NCI-H2107 treated with DMSO at 0.1 percent for 48 hours (cell line): ENCODE measurements around the gene ORC2.
"Not testable (repeated sequence)": the region's sequence is repeated elsewhere in the genome, so short reads cannot be mapped to it uniquely, and the experiment has no call there.

Source experiments
- DNase-seq: peaks from one replicate; lab custom pipeline; 2025; ENCODE audit not compliant: unreplicated experiment; lab: John Stamatoyannopoulos, UW

ORC2 gene

GRCh38 chr2:200963124-200963917, at the start of gene ORC2:
Gene ORC2 (minus strand): TSS chr2:200963660. CDS start chr2:200958123, 5,537 bp downstream.
- peak; percentile 81 for DNase-seq

- no peak for DNase-seq
Measured at GRCh38 chr2:201008296-201008829, 44.9 kb upstream of the ORC2 start.

GRCh38 chr2:201007584-201007998, 44.1 kb upstream of the ORC2 start:
- DNase-seq = no peak

DNA sequence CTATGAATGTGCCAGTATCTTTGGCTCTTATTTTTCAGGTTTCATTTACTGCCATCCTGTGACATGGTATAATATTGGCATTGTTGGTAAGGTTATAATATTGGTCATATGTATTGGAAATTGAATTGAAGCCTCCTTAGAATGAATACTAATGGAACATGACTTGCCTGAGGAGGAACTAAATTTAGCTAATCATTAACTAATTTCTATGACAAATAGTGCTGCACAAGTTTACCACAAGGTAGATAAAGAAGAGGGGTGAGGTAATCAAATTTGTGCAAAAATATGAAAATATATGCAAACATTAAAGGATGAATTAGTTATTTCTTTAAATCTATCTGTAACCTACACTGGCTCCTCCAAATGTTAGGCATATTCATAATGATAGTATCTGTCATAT, 43.2 kb upstream of the ORC2 start:
- no peak for DNase-seq

DNA sequence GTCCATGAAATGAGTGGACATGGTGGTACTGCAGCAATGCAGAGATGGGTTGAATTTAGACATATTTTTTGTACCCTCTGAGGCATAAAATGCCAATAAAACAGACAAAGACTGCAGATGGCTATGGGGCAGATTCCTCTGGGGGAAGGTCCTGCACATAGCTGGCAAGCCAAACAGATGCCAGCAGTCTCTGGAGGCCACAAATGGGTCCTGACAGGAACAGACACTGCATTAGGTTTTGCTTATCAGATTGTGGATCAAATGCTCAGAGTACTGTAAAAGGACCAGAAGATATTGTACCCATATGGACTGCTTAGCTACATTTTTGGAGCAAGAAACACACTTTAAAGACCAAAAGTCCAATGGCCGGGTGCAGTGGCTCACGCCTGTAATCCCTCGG, 40.9 kb upstream of the ORC2 start:
- no peak for DNase-seq

DNA sequence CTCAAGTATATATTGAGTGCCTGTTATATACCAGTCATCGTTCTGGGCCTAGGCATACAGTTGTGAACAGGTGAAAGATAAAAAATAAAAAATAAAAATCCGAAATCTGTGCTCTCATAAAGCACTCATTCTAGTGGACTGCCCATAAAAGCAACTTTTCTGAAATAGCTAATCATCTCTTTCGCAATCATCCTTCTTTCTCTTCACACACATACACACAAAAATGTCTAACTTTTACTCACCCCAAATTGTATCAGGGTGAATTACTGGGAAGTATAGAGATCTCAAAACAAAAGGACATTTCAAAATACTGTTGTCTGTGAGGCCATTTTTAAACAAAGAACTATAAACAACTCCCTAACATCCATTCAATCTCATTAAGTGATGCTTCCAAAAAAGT, 29.6 kb upstream of the ORC2 start:
- DNase-seq = no peak

GRCh38 chr2:200987137-200987536, 23.7 kb upstream of the ORC2 start:
- no peak for DNase-seq

- DNase-seq = no peak
Measured at GRCh38 chr2:200985799-200986198, 22.3 kb upstream of the ORC2 start.

DNA sequence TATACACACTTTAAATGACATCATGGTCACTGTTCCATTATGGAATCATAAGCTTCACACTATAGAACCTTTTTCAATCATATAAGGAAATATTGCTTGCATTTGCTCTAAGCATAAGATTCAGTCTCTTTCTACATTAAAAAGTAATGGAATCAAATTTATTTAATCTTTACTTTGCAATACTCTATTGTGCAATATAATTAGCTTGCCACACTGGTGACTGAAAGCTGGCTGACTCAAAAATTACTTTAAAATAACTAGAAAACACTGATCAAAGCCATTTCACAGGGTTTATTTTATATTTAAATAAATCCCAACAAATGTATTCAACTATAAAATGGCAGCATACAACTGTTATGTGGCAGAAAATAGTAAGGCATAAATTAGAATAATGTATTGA, 13.2 kb upstream of the ORC2 start:
- DNase-seq = no peak

GRCh38 chr2:200975672-200976071, 12.2 kb upstream of the ORC2 start:
- DNase-seq = no peak

DNA sequence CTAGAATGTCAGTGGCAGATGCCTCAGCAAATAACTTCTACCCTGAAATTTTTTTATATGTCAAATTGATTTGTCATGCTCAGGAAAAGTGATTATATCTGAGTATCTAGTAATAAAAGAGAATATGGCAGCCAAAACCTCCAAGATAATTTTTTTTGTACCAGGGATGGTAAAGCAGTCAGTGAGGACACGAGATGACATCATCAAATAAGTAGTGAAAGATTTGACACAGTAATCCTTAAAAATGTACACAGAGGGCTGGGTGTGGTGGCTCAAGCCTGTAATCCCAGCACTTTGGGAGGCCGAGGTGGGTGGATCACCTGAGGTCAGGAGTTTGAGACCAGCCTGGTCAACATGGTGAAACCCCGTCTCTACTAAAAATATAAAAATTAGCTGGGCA, 6.6 kb upstream of the ORC2 start:
- not testable (repeated sequence) for DNase-seq

DNA sequence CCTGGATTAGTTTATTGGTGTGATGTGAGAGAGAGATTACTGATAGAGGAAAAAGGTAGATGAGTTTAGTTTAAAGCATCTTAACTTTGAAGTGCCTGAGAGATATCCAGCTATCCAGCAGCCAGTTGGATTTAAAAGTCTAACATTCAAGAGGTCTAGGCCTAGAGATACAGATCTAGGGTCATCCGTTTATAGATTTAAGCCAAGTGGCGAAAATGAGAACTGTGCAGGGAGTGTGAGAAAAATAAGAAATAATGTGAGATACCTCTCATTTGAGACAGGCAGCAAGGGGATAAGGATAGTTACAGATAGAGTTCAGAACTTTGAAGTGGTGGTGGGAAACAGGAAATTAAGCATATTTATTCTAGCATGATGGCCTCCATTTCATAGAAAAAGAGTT, 5.3 kb upstream of the ORC2 start:
- DNase-seq = no peak

GRCh38 chr2:200968162-200968561, 4.7 kb upstream of the ORC2 start:
- no peak for DNase-seq

DNA sequence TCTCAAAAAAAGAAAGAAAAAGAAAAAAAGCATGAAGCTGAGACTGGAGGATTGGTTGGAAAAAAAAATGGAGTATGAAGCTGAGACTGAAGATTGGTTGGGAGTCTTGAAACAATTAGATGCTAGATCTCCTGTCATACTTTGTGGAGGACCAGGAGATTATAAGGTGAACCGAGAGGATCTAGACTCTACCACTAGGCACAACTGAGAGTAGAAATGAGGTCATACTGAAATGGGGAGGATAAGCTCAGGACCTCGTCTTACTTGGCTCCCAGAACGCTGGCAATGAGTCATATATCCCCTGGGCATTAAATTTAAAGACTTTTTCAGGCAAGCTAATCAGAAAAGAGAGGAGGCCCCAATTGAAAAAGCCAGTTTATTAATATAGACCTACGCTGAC, 3.3 kb upstream of the ORC2 start:
- no peak for DNase-seq

DNA sequence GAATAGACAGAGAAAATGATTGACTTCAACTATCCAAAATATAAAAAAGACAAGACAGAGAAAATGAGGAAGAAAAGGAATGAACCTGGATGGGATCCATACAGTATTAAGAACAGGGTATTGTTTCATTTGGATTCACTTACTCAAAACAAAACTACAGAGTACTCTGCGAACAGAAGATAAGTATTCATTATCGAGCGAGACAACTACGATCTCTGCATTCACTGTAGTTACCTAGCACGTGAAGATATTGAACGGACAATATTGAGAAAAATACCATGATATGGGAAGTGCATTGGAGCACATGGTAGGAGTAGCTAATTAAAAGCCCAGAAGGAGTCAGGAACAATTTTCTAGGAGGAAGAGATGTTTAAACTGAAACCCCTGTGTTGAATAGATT, 1.0 kb upstream of the ORC2 start:
- DNase-seq = no peak

- not testable (repeated sequence) for DNase-seq
Measured at GRCh38 chr2:200963918-200964252, 425 bp upstream of the ORC2 start.

GRCh38 chr2:200962811-200963123, 693 bp downstream of the ORC2 start:
- DNase-seq = no peak

- DNase-seq = no peak
Measured at GRCh38 chr2:200961674-200962073, 1.8 kb downstream of the ORC2 start.

DNA sequence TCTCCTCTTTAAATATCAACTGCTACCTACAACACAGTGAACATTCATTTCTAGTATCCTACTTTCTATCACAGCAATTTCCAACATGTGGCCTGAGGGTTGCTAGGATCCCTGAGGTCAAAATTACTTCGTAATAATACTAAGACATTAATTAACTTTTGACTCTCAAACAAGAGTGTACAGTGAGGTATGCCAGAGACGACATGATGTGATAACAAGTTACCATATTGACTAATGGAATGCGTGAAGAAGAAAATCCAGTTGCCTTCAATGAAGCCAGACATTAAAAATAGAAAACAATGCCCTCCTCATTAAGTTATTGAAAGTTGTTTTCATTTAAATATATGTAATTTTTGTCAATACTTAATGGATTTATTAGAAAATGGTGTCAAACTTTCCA, 13.1 kb downstream of the ORC2 start:
- DNase-seq = no peak

GRCh38 chr2:200945395-200945729, 18.1 kb downstream of the ORC2 start:
- no peak for DNase-seq

DNA sequence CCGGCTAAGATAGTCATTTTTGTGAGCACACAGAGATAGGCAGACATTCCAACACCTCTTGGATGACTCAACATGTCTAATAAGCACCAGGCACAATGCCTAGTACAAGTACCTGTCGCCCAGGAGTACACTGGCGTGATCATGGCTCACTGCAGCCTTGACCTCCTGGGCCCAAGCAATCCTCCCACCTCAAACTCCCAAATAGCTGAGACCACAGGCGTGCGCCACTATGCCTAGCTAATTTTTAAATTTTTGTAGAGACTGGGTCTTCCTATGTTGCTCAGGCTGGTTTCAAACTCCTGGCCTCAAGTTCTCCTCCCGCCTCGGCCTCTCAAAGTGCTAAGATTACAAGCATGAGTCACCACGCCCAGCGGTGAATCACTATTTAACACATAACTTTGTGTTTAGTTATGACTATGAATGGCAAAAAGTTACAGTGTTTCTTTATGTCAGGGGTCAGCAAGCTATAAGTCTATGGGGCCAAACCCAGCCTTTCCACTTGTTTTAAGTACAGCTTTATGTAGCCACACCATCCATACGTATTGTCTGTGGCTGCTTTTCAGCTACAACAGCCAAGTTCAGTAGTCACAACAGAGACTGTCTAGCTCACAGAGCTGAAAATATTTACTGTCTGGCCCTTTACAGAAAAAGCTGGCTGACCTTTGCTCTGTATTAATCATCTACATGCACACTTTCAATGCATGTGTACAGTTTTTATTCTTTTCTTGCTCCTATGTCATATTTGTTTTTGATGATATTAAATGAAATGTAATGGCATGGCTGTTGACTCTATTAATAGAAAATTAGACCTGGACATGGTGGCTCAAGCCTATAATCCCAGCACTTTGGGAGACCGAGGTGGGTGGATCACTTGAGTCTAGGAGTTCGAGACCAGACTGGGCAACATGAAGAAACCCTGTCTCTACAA, 18.7 kb downstream of the ORC2 start:
- DNase-seq = no peak

GRCh38 chr2:200943527-200944105, 19.8 kb downstream of the ORC2 start:
- no peak for DNase-seq
